GM12875 (cell line): Measurements from ENCODE around the gene PPL.

Experiments
- H3K4me3 ChIP-seq: one replicate; pipeline ENCODE4 v1.5.1; 2011; ENCODE audit warnings: low read depth, low read length, control low read depth
- TF ChIP-seq, protein P1 (sequence below): IDR thresholded peaks from 2 replicates; pipeline ENCODE4 v1.5.1; 2011; ENCODE audit warnings: low read depth, mild to moderate bottlenecking, control low read depth, inconsistent platforms, low read length, moderate library complexity, borderline replicate concordance; ENCODE audit not compliant: insufficient read depth

Gene PPL

DNA sequence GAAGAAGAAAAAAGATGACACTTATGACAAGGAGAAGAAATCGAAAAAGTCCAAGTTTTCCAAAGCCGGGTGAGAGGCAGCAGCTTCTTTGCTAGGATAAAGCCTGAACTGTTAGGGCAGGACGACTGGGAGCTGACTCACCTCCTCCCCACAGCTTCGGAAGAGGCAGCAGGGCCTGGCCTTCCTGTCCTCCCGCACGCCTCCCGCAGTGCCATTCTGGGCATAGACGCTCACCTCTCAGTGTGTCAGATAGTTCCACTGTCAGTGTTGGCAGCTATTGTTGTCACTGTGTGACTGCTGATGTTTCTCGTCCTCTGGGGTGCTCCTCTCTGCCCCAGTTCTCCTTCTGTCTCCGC is 77.1 kb downstream of the PPL start:
- TF ChIP-seq, protein P1, sequence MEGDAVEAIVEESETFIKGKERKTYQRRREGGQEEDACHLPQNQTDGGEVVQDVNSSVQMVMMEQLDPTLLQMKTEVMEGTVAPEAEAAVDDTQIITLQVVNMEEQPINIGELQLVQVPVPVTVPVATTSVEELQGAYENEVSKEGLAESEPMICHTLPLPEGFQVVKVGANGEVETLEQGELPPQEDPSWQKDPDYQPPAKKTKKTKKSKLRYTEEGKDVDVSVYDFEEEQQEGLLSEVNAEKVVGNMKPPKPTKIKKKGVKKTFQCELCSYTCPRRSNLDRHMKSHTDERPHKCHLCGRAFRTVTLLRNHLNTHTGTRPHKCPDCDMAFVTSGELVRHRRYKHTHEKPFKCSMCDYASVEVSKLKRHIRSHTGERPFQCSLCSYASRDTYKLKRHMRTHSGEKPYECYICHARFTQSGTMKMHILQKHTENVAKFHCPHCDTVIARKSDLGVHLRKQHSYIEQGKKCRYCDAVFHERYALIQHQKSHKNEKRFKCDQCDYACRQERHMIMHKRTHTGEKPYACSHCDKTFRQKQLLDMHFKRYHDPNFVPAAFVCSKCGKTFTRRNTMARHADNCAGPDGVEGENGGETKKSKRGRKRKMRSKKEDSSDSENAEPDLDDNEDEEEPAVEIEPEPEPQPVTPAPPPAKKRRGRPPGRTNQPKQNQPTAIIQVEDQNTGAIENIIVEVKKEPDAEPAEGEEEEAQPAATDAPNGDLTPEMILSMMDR: no peak
- H3K4me3 ChIP-seq: no peak overlapping the region

DNA sequence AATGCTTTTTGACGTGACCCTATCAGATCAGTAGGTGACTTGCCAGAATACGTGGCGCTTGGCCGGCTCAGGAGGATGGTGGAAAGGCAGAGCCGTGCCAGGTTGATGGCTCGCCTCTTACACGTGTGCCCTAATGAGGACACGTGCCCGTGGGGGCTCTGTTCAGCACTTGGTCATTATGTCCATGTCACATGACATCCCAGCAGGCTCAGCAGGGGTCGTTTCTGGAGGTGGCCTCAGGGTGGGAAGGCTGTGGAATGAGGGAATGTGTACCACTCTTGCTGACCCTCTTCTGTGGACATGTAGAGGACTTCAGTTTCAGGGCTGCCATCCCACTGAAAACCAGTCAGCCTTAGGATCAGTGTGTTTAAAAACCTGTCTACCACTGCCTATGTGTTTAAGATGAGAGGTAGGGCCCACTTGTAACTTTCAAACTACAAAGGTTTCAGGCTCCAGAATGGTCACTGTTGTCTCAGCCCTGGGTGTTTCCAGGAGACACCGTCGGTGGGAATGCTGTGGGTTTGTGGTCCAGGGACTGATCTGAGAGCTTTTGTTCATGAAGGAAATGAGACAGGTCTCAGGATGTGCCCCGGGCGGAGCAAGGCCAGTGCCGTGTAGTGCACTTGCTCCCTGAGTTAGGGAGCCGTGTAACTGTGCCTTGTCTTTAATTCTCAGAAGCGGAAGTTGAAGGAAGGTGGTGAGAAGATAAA is 77.6 kb downstream of the PPL start:
- H3K4me3 ChIP-seq: no peak overlapping the region
- TF ChIP-seq, protein P1: no peak

DNA sequence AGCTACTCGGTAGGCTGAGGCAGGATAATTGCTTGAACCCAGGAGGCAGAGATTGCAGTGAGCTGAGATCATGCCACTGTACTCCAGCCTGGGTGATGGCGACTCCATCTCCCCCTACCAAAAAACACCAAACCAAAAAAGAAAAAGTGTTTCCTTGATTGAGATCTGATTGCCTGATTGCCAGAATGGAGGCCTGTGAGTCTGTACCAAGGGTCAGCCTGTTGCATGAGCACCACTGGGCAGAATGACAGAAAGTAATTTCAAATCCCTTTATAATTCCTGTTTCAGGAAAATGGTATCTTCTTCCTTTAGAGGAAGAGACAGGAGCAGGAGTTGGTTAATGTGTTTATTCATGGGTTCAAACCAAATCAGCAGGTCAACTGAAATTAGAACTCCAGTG is 81.1 kb downstream of the PPL start:
- no peak overlapping the region for H3K4me3 ChIP-seq
- TF ChIP-seq, protein P1: no peak

DNA sequence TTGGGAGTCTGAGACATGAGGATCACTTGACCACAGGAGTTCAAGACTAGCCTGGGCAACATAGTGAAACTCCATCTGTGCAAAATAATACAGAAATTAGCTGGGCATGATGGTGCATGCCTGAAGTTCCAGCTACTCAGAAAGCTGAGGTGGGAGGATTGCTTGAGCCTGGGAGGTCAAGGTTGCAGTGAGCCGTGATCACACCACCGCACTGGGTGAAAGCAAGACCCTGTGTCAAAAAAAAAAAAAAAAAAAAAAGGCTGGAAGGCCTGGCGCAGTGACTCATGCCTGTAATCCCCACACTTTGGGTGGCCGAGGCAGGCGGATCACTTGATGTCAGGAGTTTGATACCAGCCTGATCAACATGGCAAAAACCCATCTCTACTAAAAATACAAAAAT is 81.6 kb downstream of the PPL start:
- no peak overlapping the region for H3K4me3 ChIP-seq
- TF ChIP-seq, protein P1: no peak

DNA sequence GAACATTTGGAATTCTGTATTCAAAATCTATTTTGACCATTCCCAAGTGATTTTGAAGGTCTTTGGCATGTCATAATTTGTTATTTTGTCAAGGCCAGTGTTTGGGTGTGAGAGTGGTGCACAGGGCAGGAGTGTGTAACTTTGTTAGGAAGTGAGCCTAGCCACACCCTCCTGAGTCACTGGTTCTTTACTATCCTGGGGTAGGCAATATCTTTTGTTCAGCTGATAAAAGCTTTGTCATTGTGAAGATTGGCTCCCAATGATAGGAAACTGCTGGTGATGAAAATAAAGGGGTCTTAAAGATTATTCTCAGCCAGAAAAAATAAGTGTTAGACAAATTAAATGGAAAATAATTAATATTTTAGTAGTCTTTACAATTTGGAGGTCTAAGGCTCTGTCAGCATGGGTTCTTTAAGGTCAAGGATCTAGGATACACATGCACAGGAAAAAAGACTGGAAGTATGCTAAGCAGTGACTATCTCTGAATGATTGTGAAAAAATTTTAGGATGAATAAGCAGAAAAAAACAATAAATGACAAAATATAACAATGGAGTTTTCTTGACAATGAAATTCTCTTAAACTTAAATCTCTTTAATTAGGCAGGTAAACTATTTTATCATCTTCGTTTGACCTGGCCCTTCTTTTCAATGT is 84.6 kb downstream of the PPL start:
- TF ChIP-seq, protein P1: no peak
- H3K4me3 ChIP-seq: no peak overlapping the region

DNA sequence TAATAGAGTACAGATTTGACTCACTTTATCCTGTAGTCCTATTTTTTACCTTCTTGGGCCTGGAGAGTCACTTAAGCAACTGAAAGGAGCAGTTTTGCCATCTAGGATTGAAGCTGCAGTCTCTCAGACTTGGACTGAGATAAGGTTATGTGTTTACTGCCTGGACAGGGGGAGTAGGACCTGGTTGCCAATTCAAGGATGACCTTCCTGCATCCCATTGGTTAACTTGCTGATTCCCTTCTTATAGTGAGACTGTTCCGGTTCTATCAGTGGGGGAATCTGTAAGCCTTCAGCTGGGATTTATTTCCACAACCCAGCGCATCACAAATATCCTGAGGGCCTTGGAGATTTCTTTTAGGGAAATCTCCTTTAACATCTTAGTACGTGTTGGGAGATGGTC is 86.7 kb downstream of the PPL start:
- TF ChIP-seq, protein P1: no peak
- no peak overlapping the region for H3K4me3 ChIP-seq
